Measurements from ENCODE around the gene DMD.

GRCh38 chrX:33086886-33087285 is 124.5 kb downstream of the DMD start:
- TF ChIP-seq CTCF (IDR thresholded peaks at IDR 0.05) (no peak), POLR2A (IDR thresholded peaks at IDR 0.05) (no peak)
